GM18868 (cell line): ENCODE data around the gene TMEM30B.

ENCODE experiments used
- ATAC-seq: cut with Tn5 transposase; IDR thresholded peaks from one replicate; pipeline ENCODE4 v1.9.1; 2021; ENCODE audit warnings: mild to moderate bottlenecking, moderate library complexity; ENCODE audit not compliant: unreplicated experiment

TMEM30B gene

DNA sequence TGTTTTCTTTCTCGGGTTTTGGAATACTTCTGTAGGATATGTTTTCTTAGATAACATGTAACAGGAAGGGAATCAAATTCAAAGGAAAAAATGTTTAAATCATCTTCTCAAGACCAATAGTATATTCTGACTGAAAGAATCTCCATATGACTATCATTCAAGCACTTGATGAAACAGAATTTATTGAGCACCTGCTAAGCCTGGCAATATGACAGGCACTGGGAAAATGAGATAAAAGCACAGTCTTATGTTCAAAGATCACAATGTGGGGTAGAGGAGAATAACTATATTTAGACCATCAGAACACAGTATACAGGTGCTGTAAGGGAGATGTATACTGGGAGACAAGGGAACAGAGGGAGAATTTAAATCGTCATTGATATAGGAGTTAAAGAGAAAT, 19.1 kb upstream of the TMEM30B start:
- no peak for ATAC-seq

GRCh38 chr14:61298824-61299223, 17.7 kb upstream of the TMEM30B start:
- no peak for ATAC-seq

- ATAC-seq: no peak
Observed at GRCh38 chr14:61297581-61297980, 16.4 kb upstream of the TMEM30B start.

DNA sequence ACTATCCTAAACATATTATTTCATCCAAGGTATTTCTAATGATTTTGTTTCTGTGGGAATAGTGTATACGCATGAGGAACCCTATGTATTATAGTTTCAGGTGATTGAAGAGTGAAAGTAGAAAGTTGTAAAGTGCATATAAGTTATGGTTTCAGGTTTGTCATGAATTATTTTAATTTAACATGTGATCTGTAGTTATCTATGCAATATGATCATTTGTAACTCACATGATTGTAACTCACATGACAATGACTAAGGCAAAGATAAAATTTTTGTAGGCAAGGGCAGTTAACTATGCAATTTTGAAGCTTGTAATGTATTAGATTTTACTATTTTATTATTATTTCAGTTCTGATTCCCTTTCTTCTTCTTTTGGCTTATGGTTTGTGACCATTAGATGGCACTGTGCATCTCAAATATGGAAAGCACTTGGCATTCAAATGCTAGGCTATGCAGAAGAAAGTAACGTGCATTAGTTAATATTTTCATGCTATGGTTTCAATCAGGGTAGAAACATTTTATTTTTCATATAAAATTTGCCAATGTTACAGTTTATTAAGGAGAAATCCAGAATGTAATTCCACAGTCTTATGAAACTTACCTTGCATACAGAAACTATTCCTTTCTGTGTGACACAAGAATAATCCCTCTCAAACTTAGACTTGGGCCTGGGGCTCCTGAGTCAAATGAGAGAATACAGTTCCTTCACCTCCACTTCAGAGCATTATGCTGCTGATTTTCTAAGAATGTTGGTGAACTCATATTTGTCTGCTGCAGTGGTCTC, 15.8 kb upstream of the TMEM30B start:
- ATAC-seq: peak; percentile 57

GRCh38 chr14:61296151-61296550, 15.0 kb upstream of the TMEM30B start:
- no peak for ATAC-seq

- ATAC-seq: no peak
Observed at GRCh38 chr14:61290701-61291100, 9.6 kb upstream of the TMEM30B start.

DNA sequence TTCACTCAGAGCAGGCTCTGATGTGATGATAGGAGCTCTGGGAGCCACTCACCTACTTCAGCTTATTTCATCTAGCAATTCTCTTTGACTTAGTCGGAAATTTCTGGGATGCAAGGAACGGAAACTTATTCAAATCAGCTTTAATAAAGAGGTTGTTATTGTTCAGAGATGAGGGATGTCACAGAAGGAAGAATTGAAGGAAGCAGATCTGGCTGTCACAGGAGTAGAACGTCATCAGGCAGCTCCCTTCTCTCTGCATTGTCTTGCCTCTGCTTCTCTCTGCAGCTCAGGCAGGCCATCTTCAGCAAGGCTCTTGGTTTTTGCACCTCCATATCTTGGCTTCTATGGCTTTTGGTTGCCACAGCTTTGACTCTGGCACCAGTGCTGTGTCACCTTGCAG, 7.6 kb upstream of the TMEM30B start:
- ATAC-seq: no peak

DNA sequence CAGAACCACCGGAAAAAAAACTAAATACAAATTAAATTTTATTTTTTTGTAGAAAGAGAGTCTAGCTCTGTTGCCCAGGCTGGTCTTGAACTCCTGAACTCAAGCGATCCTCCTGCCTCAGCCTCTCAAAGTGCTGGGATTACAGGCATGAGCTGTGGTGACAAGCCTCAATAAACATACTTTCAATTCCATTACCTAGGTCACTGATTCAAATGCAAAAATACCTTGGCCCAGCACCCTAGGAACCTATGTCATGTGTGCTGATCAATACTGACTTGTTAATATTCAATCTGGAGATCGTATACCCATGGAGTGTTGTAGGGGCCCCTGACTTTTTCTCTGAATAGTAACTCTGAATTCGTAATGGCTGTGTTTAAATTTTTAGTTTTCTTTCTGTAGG, 7.1 kb upstream of the TMEM30B start:
- ATAC-seq: no peak

- no peak for ATAC-seq
Observed at GRCh38 chr14:61287196-61287595, 6.1 kb upstream of the TMEM30B start.

DNA sequence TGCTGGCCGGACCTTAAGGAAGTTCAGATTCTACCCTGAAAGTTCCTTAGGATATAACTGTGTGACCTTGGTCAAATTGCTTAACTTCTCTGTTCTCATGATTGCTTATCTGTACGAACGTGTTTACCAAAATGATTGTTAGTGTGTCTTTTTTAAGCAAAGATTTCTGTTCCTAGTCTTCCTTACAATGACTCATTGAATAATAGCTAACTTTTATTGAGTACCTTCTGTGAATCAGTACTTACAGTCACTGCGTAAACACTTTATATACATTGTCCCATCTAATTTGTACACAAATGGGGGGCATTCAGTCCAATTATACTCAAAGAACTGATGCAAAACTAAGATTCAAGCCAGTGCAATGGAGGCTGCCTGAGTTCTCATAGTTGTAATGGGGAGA, 4.2 kb upstream of the TMEM30B start:
- no peak for ATAC-seq

GRCh38 chr14:61284001-61284400, 2.9 kb upstream of the TMEM30B start:
- ATAC-seq: no peak

DNA sequence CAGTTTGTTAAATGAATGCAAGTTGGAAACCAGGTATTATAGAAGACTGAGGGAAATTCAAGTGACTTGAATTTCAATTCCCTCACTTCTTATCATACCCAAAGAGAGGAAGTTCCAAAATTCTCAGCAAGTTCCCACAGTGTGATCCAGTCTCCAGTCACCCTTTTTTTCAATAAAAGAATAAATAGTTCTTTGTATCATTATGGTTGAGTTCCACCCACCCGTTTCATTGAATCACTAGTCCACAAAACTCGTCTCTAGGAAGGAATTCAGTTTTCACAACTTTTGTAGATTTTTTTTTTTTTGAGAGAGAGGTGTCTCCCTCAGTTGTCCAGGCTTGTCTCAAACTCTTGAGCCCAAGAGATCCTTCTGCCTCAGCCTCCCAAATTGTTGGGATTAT, 1.6 kb upstream of the TMEM30B start:
- no peak for ATAC-seq

- no peak for ATAC-seq
Observed at GRCh38 chr14:61281948-61282275, 774 bp upstream of the TMEM30B start.

DNA sequence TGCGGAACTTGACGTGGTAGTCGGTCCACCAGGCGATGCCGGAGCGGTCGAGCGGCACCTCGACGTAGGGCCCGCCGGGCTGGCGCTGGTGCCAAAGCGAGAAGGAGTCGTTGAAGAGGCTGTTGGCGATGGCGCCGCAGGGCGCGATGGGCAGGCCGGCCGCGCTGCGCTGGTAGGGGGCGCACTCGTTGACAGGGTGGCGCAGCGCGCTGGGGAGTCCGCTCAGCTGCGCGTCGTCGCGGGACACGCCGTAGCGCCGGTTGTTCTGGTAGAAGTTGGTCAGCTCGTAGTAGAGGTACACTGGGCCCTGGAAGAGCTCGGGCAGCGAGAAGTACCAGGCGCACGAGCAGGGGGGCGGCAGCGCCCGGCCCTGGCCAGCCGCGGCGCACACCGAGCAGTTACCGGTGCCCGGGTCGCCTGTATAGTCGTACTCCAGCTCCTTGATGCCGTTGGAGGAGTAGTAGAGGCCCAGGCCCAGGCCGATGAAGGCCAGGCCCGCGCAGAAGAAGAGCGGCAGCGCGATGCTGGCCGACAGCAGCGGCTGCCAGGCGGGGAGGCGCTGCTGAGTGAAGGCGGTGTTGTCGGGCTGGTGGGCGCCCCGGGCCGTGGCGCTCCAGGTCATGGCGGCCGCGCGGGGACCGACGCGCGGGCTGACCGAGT, 482 bp downstream of the TMEM30B start:
- peak; percentile 74 for ATAC-seq

GRCh38 chr14:61280092-61280525, 1.0 kb downstream of the TMEM30B start:
- peak; percentile 15 for ATAC-seq

DNA sequence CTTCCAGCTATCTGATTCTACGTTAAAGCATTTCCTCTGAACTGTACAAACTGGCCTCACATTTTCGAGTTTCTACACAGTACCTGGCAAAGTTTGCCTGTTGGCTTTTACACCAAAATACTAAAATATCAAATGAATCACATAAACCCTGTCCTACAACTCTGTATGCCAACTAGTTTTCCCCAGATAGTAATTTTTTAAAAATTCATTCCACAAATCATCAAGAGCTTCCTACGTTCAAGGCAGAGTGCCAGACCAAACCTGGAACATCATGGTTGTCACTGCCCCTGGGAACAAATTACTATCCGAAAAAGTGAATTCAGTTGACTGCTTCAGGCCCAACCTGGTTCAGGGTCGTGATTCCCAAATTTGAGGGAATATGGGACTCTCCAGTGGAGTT, 2.1 kb downstream of the TMEM30B start:
- ATAC-seq: no peak

DNA sequence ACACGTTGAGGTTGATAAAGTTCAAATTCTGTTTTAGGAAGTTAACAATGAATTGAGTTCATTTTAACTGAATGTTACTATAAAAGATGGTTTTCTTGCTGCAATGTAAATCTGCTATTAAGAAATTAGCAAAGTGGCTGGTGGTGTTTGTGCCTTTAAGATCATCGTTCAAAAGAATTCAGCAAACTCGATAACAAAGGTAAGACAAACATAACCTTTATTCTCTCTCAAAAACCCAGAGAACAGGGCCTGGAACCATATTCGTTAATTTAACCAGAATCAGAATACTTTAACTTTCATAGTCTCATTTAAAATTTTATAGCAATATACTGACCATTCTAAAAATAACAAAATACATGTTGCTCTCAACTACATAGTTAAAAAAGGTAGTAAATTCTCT, 3.4 kb downstream of the TMEM30B start:
- ATAC-seq: no peak

GRCh38 chr14:61277232-61277631, 3.9 kb downstream of the TMEM30B start:
- ATAC-seq: no peak

DNA sequence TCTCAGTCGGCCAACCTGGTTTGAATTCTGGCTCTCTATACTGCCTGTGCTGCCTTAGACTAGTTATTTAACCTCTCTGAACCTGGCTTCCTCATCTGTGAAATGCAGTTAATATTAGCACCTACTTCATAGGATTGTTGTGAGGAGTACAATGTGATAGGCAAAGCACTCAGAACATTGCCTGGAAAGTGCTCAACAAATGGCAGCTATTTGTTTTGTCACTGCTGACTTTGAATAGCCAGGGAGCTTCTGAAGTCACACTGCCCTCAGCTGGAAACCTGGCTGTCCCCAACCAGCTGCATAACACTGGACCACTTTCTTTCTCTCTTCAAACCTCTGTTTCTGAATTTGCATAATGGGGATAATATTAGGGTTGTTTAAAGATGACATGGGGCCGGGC, 9.6 kb downstream of the TMEM30B start:
- ATAC-seq: no peak

GRCh38 chr14:61270714-61271113, 10.4 kb downstream of the TMEM30B start:
- ATAC-seq: no peak

DNA sequence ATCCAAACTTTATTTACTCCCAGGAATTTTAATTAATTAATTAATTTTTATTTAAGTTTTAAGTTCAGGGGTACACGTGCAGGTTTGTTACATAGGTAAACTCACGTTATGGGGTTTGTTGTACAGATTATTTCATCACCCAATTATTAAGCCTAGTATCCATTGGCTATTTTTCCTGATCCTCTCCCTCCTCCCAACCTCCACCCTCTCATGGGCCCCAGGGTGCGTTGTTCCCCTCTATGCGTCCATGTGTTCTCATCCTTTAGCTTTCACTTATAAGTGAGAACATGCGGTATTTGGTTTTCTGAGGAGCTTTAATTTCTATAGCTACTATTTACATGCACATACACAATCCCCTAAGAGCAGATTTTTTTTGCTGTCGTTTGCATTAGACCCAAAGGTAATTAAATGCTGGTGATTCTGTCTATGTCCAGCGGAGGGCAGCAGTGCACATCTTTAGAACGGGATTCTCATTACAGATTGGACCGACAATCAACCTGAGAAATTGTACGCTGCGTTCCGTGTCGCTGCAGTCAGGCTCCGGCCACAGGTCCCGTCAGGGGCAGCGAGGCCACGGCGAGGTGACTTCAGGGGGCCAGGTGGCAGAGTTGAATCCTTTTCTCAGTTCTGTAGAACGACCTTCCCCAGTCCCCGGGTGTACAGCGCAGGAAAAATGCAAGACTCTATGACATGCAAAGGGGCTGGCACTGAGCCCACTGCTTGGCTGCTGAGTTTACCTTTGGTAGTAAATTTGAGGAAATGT, 11.6 kb downstream of the TMEM30B start:
- peak; percentile 92 for ATAC-seq

DNA sequence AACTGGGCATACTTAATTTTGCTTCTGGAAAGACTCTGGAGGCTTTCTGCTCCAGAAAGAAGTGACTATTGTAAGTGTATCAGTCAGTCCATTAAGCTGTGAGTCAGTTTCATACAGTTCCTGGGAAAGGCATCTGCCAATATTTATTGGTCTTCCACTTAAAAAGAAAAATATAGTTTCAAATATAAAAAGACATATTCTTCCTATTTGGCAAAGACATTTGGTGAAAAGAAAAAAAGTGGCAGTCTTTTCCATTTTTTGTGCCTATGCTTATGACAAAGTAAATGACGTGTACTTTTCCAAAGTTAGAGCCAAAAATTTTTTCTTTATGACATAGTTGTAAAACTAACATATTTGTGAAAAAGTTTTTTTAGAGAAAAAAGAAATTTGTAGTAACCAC, 12.3 kb downstream of the TMEM30B start:
- ATAC-seq: no peak
